Omental fat pad (tissue), 4 donors: ENCODE measurements around the gene ARHGAP42. TPM values are rescaled to one million over a fixed set of nuclear protein-coding genes. Genes with fewer than 3 reads are reported as not detected.

ENCODE experiments used
- ATAC-seq: fragments of 150-250 bp; one replicate; pipeline ENCODE4 v1.9.1; 2016; ENCODE audit warnings: mild to moderate bottlenecking, moderate library complexity; ENCODE audit not compliant: low FRiP score
- DNase-seq: peaks from one replicate; pipeline ENCODE4 v3.0.0-alpha.2; 2019; ENCODE audit warnings: low spot score
- CTCF ChIP-seq, 3 donors: fragments of 450-650 bp; IDR thresholded peaks; one replicate each; pipeline ENCODE4 v1.5.1; 2016 to 2017; ENCODE audit warnings: antibody characterized with exemption in 3 of 3, mild to moderate bottlenecking in 3 of 3, moderate library complexity in 2 of 3
- total RNA-seq, 4 donors: library from RNA; depleted of rRNA; stranded (reverse); fragments of >200 nt; gene quantifications; one replicate each; pipeline ENCODE4 v1.1.0, GENCODE V29; 2016

ARHGAP42 gene
- total RNA-seq, 4 donors from 2014 or later: 9.6 to 47.4 (median 15.7) TPM

- no peak for DNase-seq
- ATAC-seq: no peak
- no peak for TF ChIP-seq CTCF (IDR thresholded peaks at IDR 0.05)
Observed at GRCh38 chr11:100791860-100792259, 104.8 kb downstream of the ARHGAP42 start.

- no peak for TF ChIP-seq CTCF (IDR thresholded peaks at IDR 0.05)
- DNase-seq: no peak
- no peak for ATAC-seq
Observed at GRCh38 chr11:100793525-100793924, 106.4 kb downstream of the ARHGAP42 start.

GRCh38 chr11:100794446-100794845 lies 107.4 kb downstream of the ARHGAP42 start:
- ATAC-seq (no peak), DNase-seq (no peak)
- TF ChIP-seq CTCF (IDR thresholded peaks at IDR 0.05): no peak

GRCh38 chr11:100799445-100799844 lies 112.4 kb downstream of the ARHGAP42 start:
- DNase-seq: no peak
- TF ChIP-seq CTCF (IDR thresholded peaks at IDR 0.05): no peak
- no peak for ATAC-seq

GRCh38 chr11:100800202-100800601 lies 113.1 kb downstream of the ARHGAP42 start:
- no peak for DNase-seq
- TF ChIP-seq CTCF (IDR thresholded peaks at IDR 0.05): no peak
- no peak for ATAC-seq

DNA sequence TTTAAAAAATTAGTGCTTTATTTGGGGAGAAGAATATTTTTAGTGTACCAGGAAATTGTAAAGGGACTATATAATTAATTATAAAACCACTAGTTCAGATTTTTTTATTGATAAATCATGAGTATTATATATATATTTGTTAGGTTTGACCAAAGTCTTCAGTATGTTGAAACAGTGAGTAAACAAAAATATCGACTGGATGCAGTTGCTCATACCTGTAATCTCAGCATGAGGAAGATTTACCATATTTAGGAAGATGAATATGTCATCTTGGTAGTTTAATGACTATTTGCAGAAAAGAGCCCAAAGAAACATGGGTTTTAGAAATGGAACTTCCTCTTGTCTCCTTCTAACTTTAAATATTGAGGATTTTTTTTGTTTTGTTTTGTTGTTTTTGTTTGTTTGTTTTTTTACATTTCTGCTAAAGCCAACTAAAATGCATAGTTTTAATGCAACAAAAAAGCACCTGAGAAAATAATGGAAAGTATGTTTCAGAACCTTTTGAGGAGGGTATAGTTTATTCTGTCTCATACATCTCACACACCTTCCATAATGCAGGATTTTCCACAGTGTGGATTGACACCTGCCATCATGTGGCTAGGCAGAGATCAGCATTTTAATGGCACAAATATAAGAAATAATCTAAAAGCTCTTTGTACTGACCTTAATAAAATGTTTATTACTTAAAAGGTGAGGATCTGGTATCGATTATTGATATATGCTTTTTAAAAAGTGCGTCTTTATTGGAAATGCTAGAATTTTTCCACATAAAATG lies 114.3 kb downstream of the ARHGAP42 start:
- no peak for ATAC-seq
- TF ChIP-seq CTCF (IDR thresholded peaks at IDR 0.05): no peak
- DNase-seq: no peak

DNA sequence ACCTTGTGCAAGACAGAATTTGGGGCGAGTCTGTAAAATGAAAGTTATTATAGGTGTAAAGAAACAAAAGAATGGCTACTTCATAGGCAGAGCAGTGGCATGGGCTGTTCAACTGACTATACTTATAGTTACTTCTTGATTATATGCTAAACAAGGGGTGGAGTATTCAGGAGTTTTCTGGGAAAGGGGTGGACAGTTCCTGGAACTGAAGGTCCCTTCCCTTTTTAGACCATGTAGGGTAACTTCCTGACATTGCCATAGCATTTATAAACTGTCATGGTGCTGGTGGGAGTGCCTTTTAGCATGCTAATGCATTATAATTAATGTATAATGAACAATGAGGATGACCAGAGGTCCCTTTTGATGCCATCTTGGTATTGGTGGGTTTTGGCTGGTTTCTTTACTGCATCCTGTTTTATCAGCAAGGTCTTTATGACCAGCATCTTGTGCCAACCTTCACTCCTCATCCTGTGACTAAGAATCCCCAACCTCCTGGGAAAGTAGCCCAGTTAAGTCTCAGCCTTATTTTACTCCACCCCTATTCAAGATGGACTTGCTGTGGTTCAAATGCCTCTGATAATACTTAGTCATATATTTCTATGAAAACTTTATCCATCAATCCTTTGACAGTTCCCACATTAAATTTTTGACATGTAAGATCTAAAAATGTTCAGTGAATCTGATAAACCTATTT lies 118.6 kb downstream of the ARHGAP42 start:
- TF ChIP-seq CTCF (IDR thresholded peaks at IDR 0.05): no peak
- ATAC-seq (no peak), DNase-seq (no peak)
